HG03097 (cell line): ENCODE results near the gene PERCC1.

Experiments used
- ATAC-seq: cut with Tn5 transposase; IDR thresholded peaks from one replicate; pipeline ENCODE4 v1.9.1; 2021; ENCODE audit not compliant: unreplicated experiment, low FRiP score

Gene PERCC1

DNA sequence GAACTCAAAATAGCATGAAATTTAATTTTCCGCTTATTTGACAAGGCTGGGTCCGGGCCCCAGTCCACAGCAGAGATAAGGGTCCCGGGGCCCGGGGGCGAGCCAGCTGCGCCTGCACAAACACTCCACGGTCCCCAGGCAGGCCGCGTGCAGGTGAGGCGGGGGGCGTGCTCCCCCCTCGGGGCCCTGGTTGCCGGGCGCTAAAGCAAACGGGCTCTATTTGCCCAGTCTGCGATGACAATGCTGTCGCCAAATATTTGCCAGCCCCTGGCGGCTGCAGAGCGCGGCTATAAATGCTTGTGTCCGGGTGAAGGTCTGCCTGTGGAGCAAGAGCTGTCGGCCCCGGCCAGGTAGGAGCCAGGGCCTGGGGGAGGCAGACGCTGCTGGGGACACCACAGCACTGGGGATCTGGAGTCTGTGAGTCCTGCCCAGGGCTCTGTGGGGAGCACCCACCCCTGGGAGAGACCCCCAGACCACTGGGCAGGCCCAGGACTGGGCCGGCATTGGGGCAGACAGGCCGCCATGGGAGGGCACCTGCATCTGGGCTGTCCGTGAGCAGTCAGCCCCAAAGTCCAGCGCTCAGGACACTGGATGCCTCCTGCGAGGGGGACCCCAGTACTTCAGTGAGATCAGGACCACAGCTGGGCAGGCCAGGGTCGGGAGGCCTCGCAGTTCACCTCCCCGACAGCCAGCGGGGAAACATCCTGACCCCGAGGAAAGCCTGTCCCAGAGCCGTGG lies at the start of gene PERCC1:
Gene PERCC1 (plus strand): TSS at position 320 of the 738 bp plus-strand sequence. CDS start 1,516 bp downstream, outside the sequence.
- no peak for ATAC-seq

DNA sequence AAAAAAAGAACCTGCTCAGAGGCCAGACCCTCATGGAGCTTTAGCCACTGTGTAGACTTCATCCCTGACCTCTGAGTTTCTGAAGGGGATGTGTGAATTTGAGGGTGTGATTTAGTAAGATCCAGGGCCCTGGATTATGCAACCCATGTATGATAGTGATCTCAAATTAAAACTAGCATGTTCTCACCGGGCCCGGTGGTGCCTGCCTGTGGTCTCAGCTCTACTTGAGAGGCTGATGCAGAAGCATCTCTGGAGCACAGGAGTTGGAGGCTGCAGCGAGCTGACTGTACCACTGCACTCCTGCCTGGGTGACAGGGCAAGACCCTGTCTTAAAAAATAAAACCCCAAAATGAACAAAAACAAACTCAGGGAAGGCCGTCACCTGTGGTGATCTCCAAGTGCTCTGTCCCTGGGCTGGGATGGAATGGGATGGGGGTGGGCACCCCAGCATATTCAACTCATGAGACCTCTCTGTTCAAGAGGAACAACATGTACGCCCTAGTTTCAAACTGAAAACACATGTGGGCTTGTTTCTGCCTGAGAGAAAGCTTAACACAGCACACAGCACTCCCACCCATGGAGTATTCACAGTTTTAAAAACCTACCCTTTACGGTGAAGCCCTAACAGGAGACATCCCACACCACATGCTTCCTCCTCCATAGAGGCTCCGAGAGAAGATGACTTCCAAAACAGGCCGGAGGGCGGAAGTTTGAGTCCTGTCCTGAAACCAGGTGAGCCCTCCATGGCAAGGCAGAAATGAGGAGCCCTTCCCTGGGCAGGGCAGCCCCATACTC lies 49.1 kb upstream of the PERCC1 start:
- ATAC-seq = no peak

DNA sequence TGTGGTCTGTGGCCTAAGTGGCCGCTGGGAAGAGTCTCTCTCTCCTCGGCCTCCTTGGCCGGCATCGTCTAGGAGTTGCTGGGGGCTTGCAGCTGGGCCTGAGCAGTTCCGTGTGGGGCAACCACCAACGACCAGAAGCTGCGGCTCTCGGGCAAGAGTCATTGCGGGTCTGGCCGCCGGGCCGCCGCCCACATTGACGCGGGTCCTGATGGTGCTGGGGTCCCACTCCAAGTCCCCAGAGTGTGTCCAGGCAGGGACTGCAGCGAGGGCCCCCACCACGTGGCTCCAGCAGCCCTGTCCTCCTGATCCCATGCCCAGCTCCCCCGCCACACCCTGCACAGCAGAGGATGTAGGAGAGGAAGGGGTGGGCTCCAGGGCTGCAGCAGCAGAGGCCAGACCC lies 47.3 kb upstream of the PERCC1 start:
- ATAC-seq = no peak

DNA sequence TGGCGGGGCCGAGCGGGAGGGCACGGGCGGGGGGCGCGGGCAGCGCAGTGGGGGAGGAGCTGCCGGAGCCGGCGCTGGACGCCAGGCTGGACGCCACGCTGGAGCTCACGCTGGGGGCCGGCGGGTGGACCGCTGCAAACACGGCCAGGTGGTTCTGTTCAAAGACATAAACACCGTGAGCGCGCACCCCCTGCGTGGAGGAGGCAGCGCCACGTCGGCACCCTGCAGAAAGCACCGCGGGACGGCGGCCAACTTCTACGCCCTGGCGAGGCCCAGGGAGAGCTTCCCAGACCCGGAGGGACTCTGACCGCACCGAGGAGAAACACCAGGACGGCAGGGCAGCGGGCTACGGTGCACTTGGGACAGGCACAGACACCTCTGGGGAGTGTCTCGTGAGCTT lies 45.6 kb upstream of the PERCC1 start:
- ATAC-seq = no peak

DNA sequence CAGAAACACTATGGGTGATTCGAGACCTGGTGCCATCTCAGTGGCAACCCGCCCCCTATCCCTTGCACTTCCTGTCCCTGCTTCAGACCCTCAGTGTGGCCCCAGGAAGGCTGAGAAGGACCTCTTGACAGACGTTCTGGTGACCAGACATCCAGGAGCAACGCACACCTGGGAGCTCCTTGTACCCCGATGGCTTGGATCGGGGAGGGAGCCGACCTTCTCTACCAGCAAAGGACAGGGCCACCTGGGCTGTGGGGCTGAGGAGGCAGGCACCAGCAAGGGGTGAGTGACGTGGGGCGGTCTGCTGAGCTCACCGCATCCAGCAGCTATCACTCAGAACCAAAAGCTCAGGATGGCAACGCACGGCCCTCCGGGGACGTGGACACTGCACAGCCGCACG lies 43.5 kb upstream of the PERCC1 start:
- no peak for ATAC-seq

DNA sequence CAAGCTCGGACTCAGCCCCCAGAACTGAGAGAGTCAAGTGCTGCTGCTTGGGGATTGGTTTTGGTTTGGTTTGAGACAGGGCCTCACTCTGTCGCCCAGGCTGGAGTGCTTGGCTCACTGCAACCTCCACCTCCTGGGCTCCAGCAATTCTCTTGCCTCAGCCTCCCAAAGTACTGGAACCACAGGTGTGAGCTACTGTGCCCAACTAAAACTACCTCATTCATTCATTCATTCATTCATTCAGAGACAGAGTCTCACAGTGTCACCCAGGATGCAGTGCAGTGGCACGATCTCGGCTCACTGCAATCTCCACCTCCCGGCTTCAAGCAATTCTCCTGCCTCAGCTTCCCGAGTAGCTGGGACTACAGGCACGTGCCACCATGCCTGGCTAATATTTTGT lies 41.1 kb upstream of the PERCC1 start:
- ATAC-seq = no peak

DNA sequence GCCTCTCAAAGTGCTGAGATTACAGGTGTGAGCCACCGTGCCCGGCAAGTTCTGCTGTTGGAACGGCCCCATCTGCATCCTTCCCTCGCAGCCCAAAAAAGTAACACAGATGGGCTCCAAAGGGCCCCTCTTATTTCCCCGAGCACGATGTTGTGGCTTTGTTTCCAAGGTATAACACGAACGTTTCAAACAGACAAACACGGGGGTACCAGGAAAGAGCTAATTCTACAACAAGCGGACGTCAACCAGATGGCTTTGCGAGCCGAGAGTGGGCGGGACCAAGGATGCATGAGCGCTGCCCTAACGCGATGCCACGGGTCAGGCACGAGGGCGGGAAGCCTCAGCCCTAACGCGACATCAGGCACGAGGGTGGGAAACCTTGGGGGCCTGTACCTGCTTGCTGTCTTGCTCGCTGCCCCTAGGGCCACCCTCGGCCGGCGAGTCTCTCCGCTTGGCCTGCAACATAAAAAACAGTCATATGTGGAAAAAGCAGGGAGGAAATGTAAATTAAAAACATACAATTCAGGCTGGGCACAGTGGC lies 40.6 kb upstream of the PERCC1 start:
- no peak for ATAC-seq

DNA sequence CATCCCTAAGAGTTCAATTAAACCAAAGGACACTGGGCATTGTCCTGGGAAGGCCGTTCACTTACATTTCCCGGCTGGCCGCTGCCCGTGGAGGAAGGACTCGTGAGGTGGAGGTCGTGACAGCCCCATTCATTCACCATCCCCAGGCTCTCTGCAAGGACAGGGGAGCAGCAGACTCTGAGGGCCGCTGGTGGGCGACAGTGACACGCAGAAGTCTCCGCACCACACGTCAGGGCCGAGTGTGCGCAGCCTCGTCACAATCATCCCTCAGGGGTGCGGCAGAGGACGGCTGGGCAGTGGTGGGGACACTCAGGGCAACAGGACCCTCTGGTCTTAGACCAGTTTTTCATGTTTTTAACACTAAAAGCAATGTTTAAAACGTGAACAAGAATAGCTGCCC lies 38.1 kb upstream of the PERCC1 start:
- ATAC-seq = no peak

DNA sequence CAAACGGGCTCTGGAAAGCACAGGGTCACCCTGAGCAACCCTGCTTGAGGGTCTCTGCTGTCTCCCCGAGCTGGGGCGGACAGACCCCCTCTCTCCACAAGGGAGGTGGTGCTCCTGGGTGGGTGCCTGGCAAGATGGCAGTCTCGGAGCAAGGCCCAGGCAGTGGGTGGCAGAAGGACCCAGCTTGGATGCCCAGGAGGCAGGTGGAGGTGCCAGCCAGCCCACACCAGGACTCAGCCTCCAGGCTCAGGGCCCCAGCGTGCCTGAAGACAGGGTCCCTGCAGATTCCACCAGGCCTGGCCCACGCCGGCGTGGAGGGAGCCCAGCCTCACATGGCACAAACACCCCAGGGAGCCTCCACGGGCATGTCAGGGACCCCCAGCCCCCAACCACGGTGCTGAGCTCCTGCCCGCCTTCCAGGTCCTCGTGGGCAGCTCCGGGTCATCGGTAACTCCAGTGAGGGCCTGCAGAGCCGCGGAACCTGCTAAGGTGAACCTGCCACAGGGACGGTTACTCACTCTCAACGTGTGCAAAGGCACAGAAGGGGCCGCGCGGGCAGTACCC lies 37.2 kb upstream of the PERCC1 start:
- no peak for ATAC-seq

DNA sequence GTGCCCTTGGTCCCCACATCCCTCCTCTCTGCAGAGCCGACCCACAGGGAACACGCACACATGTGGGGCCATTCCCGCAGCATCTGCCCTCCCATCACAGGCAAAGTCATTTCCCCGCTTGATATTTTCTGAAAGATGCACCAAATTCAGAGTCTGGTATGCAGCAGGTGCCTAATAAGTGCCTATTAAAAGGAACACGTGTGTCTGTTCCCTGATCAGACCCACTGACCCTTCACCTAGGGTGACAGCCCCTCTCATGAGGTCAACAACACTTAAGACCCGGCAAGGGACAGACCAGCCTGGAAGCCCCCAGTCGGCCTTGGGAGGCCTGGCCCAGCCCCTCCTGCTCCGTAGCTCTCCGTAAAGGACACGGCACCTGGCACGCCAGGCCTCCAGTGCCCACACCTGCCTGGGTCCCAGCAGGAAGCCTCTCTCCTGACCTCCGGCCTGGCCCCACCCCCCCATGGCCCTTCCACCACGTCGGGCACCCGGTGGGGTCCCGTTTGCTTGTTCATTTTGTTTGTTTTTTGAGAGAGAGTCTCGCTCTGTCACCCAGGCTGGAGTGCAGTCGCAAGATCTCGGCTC lies 36.4 kb upstream of the PERCC1 start:
- no peak for ATAC-seq

DNA sequence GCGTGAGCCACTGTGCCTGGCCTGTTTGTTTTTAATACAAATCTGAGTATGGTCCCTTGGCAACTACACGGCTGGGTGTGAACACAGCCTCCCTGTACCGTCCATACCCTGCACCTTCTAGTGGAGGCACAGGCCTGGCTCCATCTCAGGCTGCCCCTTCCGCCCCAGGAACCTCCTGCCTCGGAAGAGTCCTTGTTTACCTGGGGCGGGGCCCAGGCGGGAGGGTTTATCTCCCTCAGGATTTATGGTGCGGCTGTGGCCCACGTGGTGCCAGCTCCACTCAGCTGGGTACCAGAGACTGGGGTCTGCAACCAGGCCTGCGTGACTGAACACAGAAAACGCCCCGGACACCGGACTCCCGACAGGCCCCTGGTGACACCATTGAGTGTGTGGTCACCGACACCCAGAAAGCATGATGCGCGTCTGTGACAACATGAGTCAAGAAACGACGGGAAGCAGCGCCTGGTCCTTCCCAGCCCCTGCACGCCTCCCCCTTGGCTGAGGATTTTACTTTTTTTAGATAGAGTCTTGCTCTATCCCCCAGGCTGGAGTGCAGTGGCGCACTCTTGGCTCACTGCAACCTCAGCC lies 35.3 kb upstream of the PERCC1 start:
- ATAC-seq = no peak

DNA sequence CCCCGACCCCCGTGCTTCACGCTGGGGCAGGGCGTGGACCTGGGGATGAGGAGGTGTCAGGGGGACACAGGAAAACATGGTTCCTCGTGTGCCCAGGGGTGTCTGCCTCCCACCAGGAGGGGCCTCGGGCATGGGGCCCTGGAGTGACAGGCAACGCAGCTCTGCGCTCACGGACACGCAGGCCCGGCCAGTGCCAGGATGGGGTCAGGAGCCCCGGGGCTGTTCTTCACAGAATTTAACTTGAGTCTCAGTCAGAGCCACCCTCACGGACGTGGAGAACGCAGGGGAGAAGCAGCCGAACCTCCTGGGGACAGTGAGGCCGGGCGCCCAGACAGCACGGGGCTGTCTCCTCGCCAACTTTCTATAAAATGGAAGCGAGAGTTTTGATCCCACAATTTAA lies 33.1 kb upstream of the PERCC1 start:
- no peak for ATAC-seq

DNA sequence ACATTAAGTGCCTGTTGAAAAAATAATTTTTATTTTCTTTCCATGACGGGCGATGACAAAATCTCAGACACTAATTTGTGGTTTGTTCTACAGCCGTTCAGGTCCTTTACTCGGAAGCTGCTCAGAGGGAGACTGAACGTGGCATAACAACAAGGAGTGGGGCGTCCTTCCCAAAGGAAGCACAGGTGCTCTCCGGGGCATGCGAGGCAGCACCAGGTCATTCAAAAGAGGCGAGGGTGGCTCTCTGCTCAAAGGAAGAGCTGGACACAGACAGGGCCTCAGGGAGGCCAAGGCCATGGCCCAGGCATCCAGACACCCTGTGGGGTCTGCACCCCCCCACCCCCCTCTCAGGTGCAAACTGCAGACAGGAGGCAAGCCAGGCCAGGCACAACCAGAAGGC lies 32.5 kb upstream of the PERCC1 start:
- no peak for ATAC-seq

DNA sequence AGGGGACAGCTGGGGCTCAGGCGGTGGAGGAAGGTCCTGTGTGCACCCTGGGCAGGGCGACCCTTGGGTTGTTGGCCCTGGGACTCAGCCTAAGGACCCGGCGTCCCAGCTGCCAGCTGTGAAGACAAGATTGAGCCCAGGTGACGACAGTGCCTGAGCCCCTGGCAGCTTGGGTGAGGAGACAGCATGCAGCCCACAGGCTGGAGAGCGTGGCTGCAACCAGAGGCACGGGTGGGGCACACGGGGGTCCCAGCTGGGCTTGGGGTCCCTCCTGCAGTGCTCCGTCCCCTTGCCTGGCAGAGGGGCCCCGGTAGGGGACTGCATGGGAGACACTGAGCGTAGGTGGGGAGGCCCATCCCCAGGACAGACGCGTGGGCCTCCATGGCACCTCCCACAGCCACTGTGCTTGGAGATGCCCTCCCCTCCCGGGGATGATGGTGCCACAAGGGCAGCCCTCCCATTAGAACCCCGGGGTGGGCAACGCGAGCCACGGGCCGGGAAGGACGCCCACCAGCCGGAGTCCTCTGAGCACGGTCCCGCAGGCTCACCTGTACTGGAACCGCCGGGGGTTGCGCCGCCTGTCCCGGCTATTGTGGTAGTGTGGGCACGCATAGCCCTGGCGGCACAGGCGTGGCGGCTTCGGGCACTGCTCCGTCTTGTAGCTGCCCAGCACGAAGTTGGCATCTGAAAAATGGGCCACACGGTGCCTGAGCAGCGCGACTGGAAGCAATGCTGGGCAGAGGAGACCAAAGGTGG lies 31.9 kb upstream of the PERCC1 start:
- no peak for ATAC-seq

DNA sequence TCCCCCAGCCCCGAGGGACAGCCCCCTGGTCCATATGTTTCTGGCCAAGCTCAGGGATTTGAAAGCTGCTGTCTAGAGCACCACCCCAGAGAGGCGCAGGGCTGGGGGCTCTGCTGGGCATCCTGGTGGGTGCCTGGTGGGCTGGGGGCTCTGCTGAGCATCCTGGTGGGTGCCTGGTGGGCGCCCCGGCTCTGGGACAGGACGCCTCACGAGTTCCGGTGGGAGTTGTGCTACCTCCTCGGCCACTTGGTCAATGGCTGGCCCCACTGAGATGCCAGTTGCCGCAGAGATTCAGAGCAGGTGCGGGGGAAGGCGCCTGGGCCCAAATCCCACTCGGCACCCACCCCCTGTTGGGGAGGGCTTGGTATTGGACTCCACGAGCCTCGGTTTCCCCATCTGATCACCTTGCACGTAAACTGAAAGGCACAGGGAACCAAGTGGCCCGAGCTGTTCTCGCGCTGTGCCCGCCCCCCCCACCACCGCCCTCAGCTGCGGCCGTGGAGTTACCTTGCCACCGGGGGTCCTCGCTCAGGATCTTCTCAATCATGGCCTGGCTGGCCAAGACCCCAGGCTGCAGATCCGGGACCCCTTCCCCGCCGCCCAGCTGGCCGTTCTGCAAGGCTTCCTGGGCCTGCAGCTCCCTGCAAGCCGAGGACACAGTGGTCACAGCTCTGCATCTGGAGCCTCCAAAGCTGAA lies 29.7 kb upstream of the PERCC1 start:
- no peak for ATAC-seq

DNA sequence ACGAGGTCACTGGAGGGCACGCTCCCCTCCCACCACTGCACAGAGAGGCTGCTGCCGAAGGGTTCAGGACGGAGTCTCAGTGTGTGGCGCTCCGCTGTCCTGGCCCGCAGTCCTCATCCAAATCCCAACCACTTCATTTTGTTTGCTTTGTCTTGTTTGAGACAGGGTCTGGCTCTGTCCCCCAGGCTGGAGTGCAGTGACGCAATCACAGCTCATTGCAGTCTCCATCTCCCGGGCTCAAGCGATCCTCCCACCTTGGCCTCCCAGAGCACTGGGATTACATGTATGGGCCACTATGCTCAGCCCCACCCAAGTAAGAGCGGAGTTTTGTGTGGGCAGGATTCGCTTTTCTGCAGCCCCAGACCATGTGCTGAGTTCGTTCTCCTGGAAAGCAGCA lies 29.1 kb upstream of the PERCC1 start:
- no peak for ATAC-seq

DNA sequence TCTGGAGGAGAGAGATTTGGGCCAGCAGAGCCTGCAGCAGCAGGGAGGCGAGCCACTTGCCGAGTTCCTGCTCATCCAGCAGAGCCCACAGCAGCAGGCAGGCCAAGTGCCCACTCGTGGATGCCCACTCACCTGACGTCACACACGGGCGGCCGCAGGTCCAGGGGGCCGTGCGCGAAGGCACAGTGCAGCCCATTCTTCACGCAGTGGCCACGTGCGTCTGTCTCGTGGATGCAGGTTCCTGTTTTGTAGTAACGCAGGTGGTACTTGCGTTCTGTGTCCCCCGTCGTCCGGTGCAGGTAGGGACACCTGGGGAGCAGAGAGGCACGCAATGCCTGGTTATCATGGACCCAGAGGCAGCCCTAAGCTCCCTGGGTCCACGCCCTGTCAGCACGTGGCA lies 27.8 kb upstream of the PERCC1 start:
- ATAC-seq = no peak

DNA sequence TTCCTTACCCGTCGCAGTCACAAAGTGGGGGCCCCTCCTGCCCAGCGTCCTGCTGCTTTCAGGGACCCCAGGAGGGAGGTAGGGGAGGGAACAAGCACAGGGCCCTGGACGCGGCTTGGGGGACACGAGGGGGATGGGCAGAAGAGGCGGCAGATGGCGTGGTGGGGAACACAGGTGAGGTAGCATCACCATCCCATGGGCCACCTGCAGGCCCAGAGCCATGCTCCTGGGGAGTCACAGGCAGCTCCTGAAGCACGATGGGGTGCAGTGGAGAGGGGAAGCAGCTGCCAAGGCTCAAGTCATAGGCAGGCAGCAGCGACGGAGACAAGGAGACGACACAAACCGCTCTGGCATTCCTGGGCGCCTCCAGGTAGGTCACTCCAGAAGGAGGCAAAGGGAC lies 27.1 kb upstream of the PERCC1 start:
- ATAC-seq = no peak

DNA sequence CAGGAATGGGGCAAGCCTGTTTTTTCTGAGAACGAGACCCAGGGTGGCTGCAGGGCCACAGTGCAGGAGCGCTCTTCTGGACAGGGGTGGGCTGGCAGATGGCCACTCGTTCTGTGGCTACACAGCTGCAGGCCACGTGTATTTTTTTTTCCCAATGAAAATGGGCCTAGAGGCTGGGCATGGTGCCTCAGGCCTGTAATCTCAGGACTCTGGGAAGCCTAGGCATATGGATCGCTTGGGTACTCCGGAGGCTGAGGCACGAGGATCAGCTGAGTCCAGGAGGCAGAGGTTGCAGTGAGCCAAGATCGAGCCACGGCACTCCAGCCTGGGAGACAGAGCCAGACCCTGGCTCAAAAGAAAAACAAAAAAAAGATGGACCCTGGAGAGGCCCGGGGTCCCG lies 23.1 kb upstream of the PERCC1 start:
- no peak for ATAC-seq
